Pulmonary artery endothelial cell (primary cell): ENCODE data around the gene ATG9B. TPM values are rescaled to one million over a fixed set of nuclear protein-coding genes. Genes with fewer than 3 reads are reported as not detected.

Experiments used
- DNase-seq: peaks from one replicate; pipeline ENCODE4 v3.0.0-alpha.2; 2011; ENCODE audit warnings: low read depth, low spot score
- total RNA-seq: library from RNA; depleted of rRNA; stranded (reverse); fragments of >200 nt; gene quantifications from 2 replicates; pipeline ENCODE4 v1.2.3, GENCODE V29; 2014

Gene ATG9B
- total RNA-seq, 1 donor from 2014 or later: under 0.01 TPM

- no peak for DNase-seq
Observed at GRCh38 chr7:150965273-150965830, 58.9 kb downstream of the ATG9B start.

Other genes with a start within 250 kb of the ATG9B start
- gene TMEM176B, start 224.1 kb downstream of the ATG9B start, total RNA-seq: not detected in 2 replicates
- gene TMEM176A, start 223.7 kb downstream of the ATG9B start, total RNA-seq: not detected in 2 replicates
- not detected in 2 replicates for gene AOC1, start 172.0 kb downstream of the ATG9B start, total RNA-seq
- gene KCNH2, start 46.2 kb downstream of the ATG9B start, total RNA-seq: 0.07 TPM in 1 of 2 replicates, not detected in the other
- 58.3 and 67.0 TPM in 2 replicates for gene NOS3, start 33.5 kb downstream of the ATG9B start, total RNA-seq
- gene ABCB8, start 4.0 kb upstream of the ATG9B start, total RNA-seq: 26.4 and 37.9 TPM in 2 replicates
- 0.07 TPM in 2 replicates for gene ASIC3, start 24.0 kb upstream of the ATG9B start, total RNA-seq
- 18.2 and 19.1 TPM in 2 replicates for gene CDK5, start 33.4 kb upstream of the ATG9B start, total RNA-seq
- 64.6 and 79.7 TPM in 2 replicates for gene SLC4A2, start 35.1 kb upstream of the ATG9B start, total RNA-seq
- gene FASTK, start 56.3 kb upstream of the ATG9B start, total RNA-seq: 67.0 and 75.0 TPM in 2 replicates
- 18.0 and 19.6 TPM in 2 replicates for gene TMUB1, start 59.0 kb upstream of the ATG9B start, total RNA-seq
- 52.1 and 61.4 TPM in 2 replicates for gene AGAP3, start 62.0 kb upstream of the ATG9B start, total RNA-seq
- not detected in 2 replicates for gene GBX1, start 143.2 kb upstream of the ATG9B start, total RNA-seq
- gene ASB10, start 162.8 kb upstream of the ATG9B start, total RNA-seq: not detected in 2 replicates
- gene H2BK1, start 186.0 kb upstream of the ATG9B start, total RNA-seq: not detected in 2 replicates
- 78.8 and 91.2 TPM in 2 replicates for gene ABCF2, start 202.7 kb upstream of the ATG9B start, total RNA-seq
- 57.7 and 71.3 TPM in 2 replicates for gene CHPF2, start 208.0 kb upstream of the ATG9B start, total RNA-seq
- gene SMARCD3, start 224.2 kb upstream of the ATG9B start, total RNA-seq: 3.8 and 6.7 TPM in 2 replicates